Gastroesophageal sphincter (tissue), 4 donors: ENCODE data around the gene ZMYND19. TPM values are rescaled to one million over a fixed set of nuclear protein-coding genes. Genes with fewer than 3 reads are reported as not detected.
"Not testable (repeated sequence)": the region's sequence is repeated elsewhere in the genome, so short reads cannot be mapped to it uniquely, and the experiment has no call there.

ENCODE experiments used
- ATAC-seq: fragments of 150-250 bp; one replicate; pipeline ENCODE4 v1.9.1; 2016; ENCODE audit warnings: mild to moderate bottlenecking, moderate library complexity
- H3K27ac ChIP-seq, 4 donors: fragments of 200-600 bp; sonication (generic) in 3 of 4; 1 replicate in 3 of 4; 2 replicates in 1 of 4; pipeline ENCODE4 v1.5.1; 2016 to 2019
- H3K27me3 ChIP-seq: fragments of 200-600 bp; sonication (generic); one replicate; pipeline ENCODE4 v1.5.1; 2019
- H3K36me3 ChIP-seq, 2 donors: fragments of 200-600 bp; sonication (generic); one replicate each; pipeline ENCODE4 v1.5.1; 2019; ENCODE audit warnings: control low read depth in 1 of 2
- H3K4me1 ChIP-seq, 3 donors: fragments of 200-600 bp; sonication (generic); 1 replicate in 2 of 3; 2 replicates in 1 of 3; pipeline ENCODE4 v1.5.1; 2016 to 2019; ENCODE audit warnings: control low read depth in 2 of 3
- H3K4me3 ChIP-seq, 2 donors: fragments of 200-600 bp; sonication (generic); one replicate each; pipeline ENCODE4 v1.5.1; 2019; ENCODE audit warnings: mild to moderate bottlenecking in 1 of 2, moderate library complexity in 1 of 2
- H3K9me3 ChIP-seq, 3 donors: fragments of 200-600 bp; sonication (generic); one replicate each; pipeline ENCODE4 v1.5.1; 2017 to 2019; ENCODE audit warnings: control low read depth in 2 of 3
- CTCF ChIP-seq, 4 experiments: fragments of 200-600 bp in 2 of 4; fragments of 450-650 bp in 2 of 4; sonication (generic) in 1 of 4; IDR thresholded peaks; one replicate each; pipeline ENCODE4 v1.5.1; 2017 to 2019; ENCODE audit warnings: antibody characterized with exemption in 4 of 4, mild to moderate bottlenecking in 2 of 4, moderate library complexity in 2 of 4
- EP300 ChIP-seq: sonication (generic); formaldehyde crosslinking; IDR thresholded peaks from one replicate; pipeline ENCODE4 v1.6.1; 2017; ENCODE audit warnings: antibody characterized with exemption, mild to moderate bottlenecking
- POLR2A ChIP-seq, 2 donors: fragments of 450-650 bp; IDR thresholded peaks; one replicate each; pipeline ENCODE4 v1.6.1; 2017; ENCODE audit warnings: antibody characterized with exemption in 2 of 2, mild to moderate bottlenecking in 2 of 2, moderate library complexity in 1 of 2
- POLR2AphosphoS5 ChIP-seq: sonication (generic); formaldehyde crosslinking; IDR thresholded peaks from one replicate; pipeline ENCODE4 v1.6.1; 2017; ENCODE audit warnings: antibody characterized with exemption
- WGBS, 2 donors: methylation state at CpG; one replicate each; pipeline ENCODE4 v1.1.5; 2018; ENCODE audit warnings: low coverage in 1 of 2; 5-methylcytosine and 5-hydroxymethylcytosine counted together
- total RNA-seq, 4 donors: library from RNA; depleted of rRNA; stranded (reverse); fragments of >200 nt; gene quantifications; one replicate each; pipeline ENCODE4 v1.1.0, GENCODE V29; 2016

Gene ZMYND19
- total RNA-seq, 4 donors from 2014 or later = 9.5 to 17.1 (median 13.2) TPM

GRCh38 chr9:137540536-137540935, 49.8 kb downstream of the ZMYND19 start:
- no peak overlapping the region for H3K4me3 ChIP-seq
- no peaks in the 10 kb centered on the region for H3K27me3 ChIP-seq
- no peaks in the 10 kb centered on the region for H3K9me3 ChIP-seq
- peaks cover 0 to 79% of the 10 kb centered on the region in 2 donors for H3K36me3 ChIP-seq
- ATAC-seq = no peak
- TF ChIP-seq EP300 (no peak), POLR2AphosphoS5 (no peak), POLR2A (IDR thresholded peaks at IDR 0.05) (no peak), CTCF (IDR thresholded peaks at IDR 0.05) (no peak)
- 80 to 83% methylated on average over 1 to 7 of the region's 18 CpGs for WGBS, 2 donors
- peaks cover 0 to 1% (median 0%) of the 10 kb centered on the region in 3 donors for H3K4me1 ChIP-seq
- H3K27ac ChIP-seq = no peak overlapping the region

- Histone ChIP-seq H3K36me3 (peaks cover 0 to 68% of the 10 kb centered on the region in 2 donors), H3K4me1 (peaks cover 0 to 14% (median 7%) of the 10 kb centered on the region in 3 donors), H3K27ac (no peak overlapping the region), H3K9me3 (no peaks in the 10 kb centered on the region), H3K27me3 (no peaks in the 10 kb centered on the region), H3K4me3 (no peak overlapping the region)
- no peak for ATAC-seq
- TF ChIP-seq POLR2AphosphoS5 = no peak
- TF ChIP-seq CTCF (IDR thresholded peaks at IDR 0.05) = no peak
- TF ChIP-seq POLR2A (IDR thresholded peaks at IDR 0.05) = no peak
- no peak for TF ChIP-seq EP300
- WGBS, 2 donors = 90% methylated on average over 2 of the region's 16 CpGs; no CpG with 5 or more reads in 1 of the 2 donors
Observed at GRCh38 chr9:137538058-137538457, 52.3 kb downstream of the ZMYND19 start.

- H3K27me3 ChIP-seq, H3K27ac ChIP-seq, H3K4me3 ChIP-seq, H3K9me3 ChIP-seq, ATAC-seq: not testable (repeated sequence)
- 67 to 80% methylated on average over 12 to 14 of the region's 16 CpGs for whole genome bisulfite sequencing, 2 donors
- H3K4me1 ChIP-seq = peaks cover 0 to 17% (median 7%) of the 10 kb centered on the region in 3 donors
- H3K36me3 ChIP-seq = peaks cover 0 to 54% of the 10 kb centered on the region in 2 donors
Observed at GRCh38 chr9:137536594-137537131, 53.6 kb downstream of the ZMYND19 start.

- no peak for ATAC-seq
- peaks cover 0 to 23% (median 7%) of the 10 kb centered on the region in 3 donors for H3K4me1 ChIP-seq
- H3K27ac ChIP-seq = peak overlapping the region in 1 of 4 donors; percentile 21
- H3K27me3 ChIP-seq = no peaks in the 10 kb centered on the region
- H3K9me3 ChIP-seq = no peaks in the 10 kb centered on the region
- TF ChIP-seq POLR2A (IDR thresholded peaks at IDR 0.05) (no peak), EP300 (no peak), CTCF (IDR thresholded peaks at IDR 0.05) (no peak), POLR2AphosphoS5 (no peak)
- peaks cover 0 to 38% of the 10 kb centered on the region in 2 donors for H3K36me3 ChIP-seq
- no peak overlapping the region for H3K4me3 ChIP-seq
Observed at GRCh38 chr9:137535120-137535428, 55.2 kb downstream of the ZMYND19 start.

GRCh38 chr9:137534256-137535119, 55.8 kb downstream of the ZMYND19 start:
- peaks cover 0 to 32% of the 10 kb centered on the region in 2 donors for H3K36me3 ChIP-seq
- no peak overlapping the region for H3K4me3 ChIP-seq
- no peak overlapping the region for H3K27ac ChIP-seq
- H3K4me1 ChIP-seq = peaks cover 0 to 23% (median 7%) of the 10 kb centered on the region in 3 donors
- WGBS, 2 donors = 51 to 73% methylated on average over 6 to 16 of the region's 19 CpGs
- no peaks in the 10 kb centered on the region for H3K9me3 ChIP-seq
- H3K27me3 ChIP-seq = no peaks in the 10 kb centered on the region
- TF ChIP-seq POLR2AphosphoS5 (no peak), POLR2A (IDR thresholded peaks at IDR 0.05) (no peak), EP300 (no peak), CTCF (IDR thresholded peaks at IDR 0.05) (peak in 3 of 4 experiments; percentile 65 to 75 (median 68))
- ATAC-seq = peak; percentile 74

GRCh38 chr9:137532891-137533468, 57.3 kb downstream of the ZMYND19 start:
- ATAC-seq, H3K27ac ChIP-seq, H3K9me3 ChIP-seq, H3K27me3 ChIP-seq, H3K4me3 ChIP-seq: not testable (repeated sequence)
- peaks cover 0 to 23% (median 7%) of the 10 kb centered on the region in 3 donors for H3K4me1 ChIP-seq
- H3K36me3 ChIP-seq = peaks cover 0 to 17% of the 10 kb centered on the region in 2 donors
- 100% methylated on average over 1 of the region's 10 CpGs; no CpG with 5 or more reads in 1 of the 2 donors for WGBS, 2 donors
